K562 (cell line): ENCODE results near the gene SLC26A5. TPM values are rescaled to one million over a fixed set of nuclear protein-coding genes. Genes with fewer than 3 reads are reported as not detected.

Experiments used
- BCLAF1 ChIP-seq, 2 experiments: fragments of 450-650 bp in 1 of 2; IDR thresholded peaks; 2 replicates each; pipeline ENCODE4 v1.6.1; 2011 to 2017; ENCODE audit warnings: low read depth in 2 of 2, antibody characterized with exemption in 1 of 2, borderline replicate concordance in 1 of 2, low read length in 1 of 2, mild to moderate bottlenecking in 1 of 2, mixed read lengths in 1 of 2; ENCODE audit not compliant: control insufficient read depth in 1 of 2
- DIDO1 ChIP-seq: fragments of 450-650 bp; IDR thresholded peaks from 2 replicates; pipeline ENCODE4 v1.6.1; 2016; ENCODE audit warnings: low read depth, missing biosample characterization, missing genetic modification characterization
- E2F3 ChIP-seq: fragments of 250-450 bp; sonication (Bioruptor Pico); IDR thresholded peaks from 2 replicates; pipeline ENCODE4 v1.4.0; 2020; ENCODE audit warnings: mild to moderate bottlenecking
- FOXK2 ChIP-seq, 2 experiments: fragments of 450-650 bp; IDR thresholded peaks in 1 of 2; conservative IDR thresholded peaks in 1 of 2; 2 replicates each; pipeline ENCODE4 v1.6.1; 2016; ENCODE audit warnings: low read depth in 2 of 2, mild to moderate bottlenecking in 1 of 2
- MYNN ChIP-seq, 2 experiments: sonication (generic); formaldehyde crosslinking in 1 of 2; IDR thresholded peaks; 2 replicates each; pipeline versions ENCODE4 v1.5.0 to v1.6.1; 2016 to 2020; ENCODE audit warnings: antibody characterized with exemption in 1 of 2, missing genetic modification reagents in 1 of 2
- NFIC ChIP-seq: fragments of 450-650 bp; IDR thresholded peaks from 2 replicates; pipeline ENCODE4 v1.6.1; 2017; ENCODE audit warnings: mild to moderate bottlenecking, inconsistent platforms
- NFRKB ChIP-seq: fragments of 450-650 bp; IDR thresholded peaks from 2 replicates; pipeline ENCODE4 v1.6.1; 2016; ENCODE audit warnings: low read depth
- NKRF ChIP-seq: fragments of 450-650 bp; IDR thresholded peaks from 2 replicates; pipeline ENCODE4 v1.6.1; 2016; ENCODE audit warnings: borderline replicate concordance
- NR2C1 ChIP-seq, 2 experiments: fragments of 450-650 bp; IDR thresholded peaks; 2 replicates each; pipeline ENCODE4 v1.6.1; 2017; ENCODE audit warnings: mild to moderate bottlenecking in 2 of 2, antibody characterized with exemption in 1 of 2, inconsistent platforms in 1 of 2, missing compliant biosample characterization in 1 of 2, missing genetic modification characterization in 1 of 2
- NR2C2 ChIP-seq, 2 experiments: fragments of 200-800 bp in 1 of 2; sonication (Bioruptor generic) in 1 of 2; sonication (generic) in 1 of 2; formaldehyde crosslinking in 1 of 2; IDR thresholded peaks; 2 replicates each; pipeline versions ENCODE4 v1.6.1 to v1.8.0; 2016 to 2022; ENCODE audit warnings: mild to moderate bottlenecking in 1 of 2, missing compliant biosample characterization in 1 of 2, missing genetic modification characterization in 1 of 2, missing genetic modification reagents in 1 of 2
- PHB ChIP-seq: fragments of 250-450 bp; sonication (Bioruptor Pico); IDR thresholded peaks from 2 replicates; pipeline ENCODE4 v1.5.0; 2021
- TCF3 ChIP-seq: sonication (generic); formaldehyde crosslinking; IDR thresholded peaks from 2 replicates; pipeline ENCODE4 v1.4.0; 2020; ENCODE audit warnings: mild to moderate bottlenecking, missing genetic modification reagents
- TOE1 ChIP-seq, 2 experiments: fragments of 450-650 bp in 1 of 2; sonication (generic) in 1 of 2; formaldehyde crosslinking in 1 of 2; IDR thresholded peaks; 2 replicates each; pipeline versions ENCODE4 v1.7.1 to v1.8.0; 2016 to 2022; ENCODE audit warnings: borderline replicate concordance in 2 of 2, mild to moderate bottlenecking in 2 of 2, antibody characterized with exemption in 1 of 2, inconsistent platforms in 1 of 2, low read depth in 1 of 2, missing genetic modification reagents in 1 of 2, moderate library complexity in 1 of 2
- ZNF75A ChIP-seq: fragments of 450-650 bp; formaldehyde crosslinking; IDR thresholded peaks from 2 replicates; pipeline ENCODE4 v1.4.0; 2020; ENCODE audit warnings: mild to moderate bottlenecking
- polyA plus RNA-seq, 8 experiments: library from polyadenylated mRNA; depleted of rRNA in 4 of 8; stranded (reverse) in 5 of 8; unstranded in 3 of 8; fragments of >200 nt; fragmentation: Nextera tagmentation in 2 of 8; fragmentation: Illumina TruSeq in 1 of 8; extraction: Ambion mirVana in 2 of 8; extraction: Trizol in 1 of 8; gene quantifications; 2 replicates each; pipeline versions ENCODE4 v1.2.1 to v1.2.3, GENCODE V29; 2011 to 2014; ENCODE audit warnings: inconsistent platforms in 1 of 8, missing spikeins in 1 of 8
- total RNA-seq, 7 experiments: library from RNA; depleted of rRNA in 6 of 7; stranded (reverse); fragments of >200 nt in 6 of 7; fragmentation: Illumina TruSeq in 2 of 7; extraction: Trizol in 2 of 7; gene quantifications; 2 replicates each; pipeline versions ENCODE4 v1.2.1 to v1.2.3, GENCODE V29; 2011 to 2021; ENCODE audit warnings: low replicate concordance in 1 of 7

SLC26A5 gene
- total and polyA plus RNA-seq, 9 of the 15 experiments (the other 6 are each of a cell fraction or from before 2014, with no cell fraction given): not detected

GRCh38 chr7:103381280-103382031 lies 64.6 kb downstream of the SLC26A5 start (continued):
- TF ChIP-seq MYNN (IDR thresholded peaks at IDR 0.05): no peak
- no peak for TF ChIP-seq MYNN (CRISPR knock-in tag; IDR thresholded peaks at IDR 0.05)
- TF ChIP-seq TOE1 (IDR thresholded peaks at IDR 0.05; ENCODE audit: borderline replicate concordance): 0 out of 2 replicates have a peak, but pooled peaks have one; percentile 19
- no peak for TF ChIP-seq TOE1 (CRISPR knock-in tag; IDR thresholded peaks at IDR 0.05; ENCODE audit: borderline replicate concordance, low read depth)
- TF ChIP-seq ZNF75A (CRISPR knock-in tag): no peak
- TF ChIP-seq NFIC: 0 out of 2 replicates have a peak, but pooled peaks have one; percentile 3
- TF ChIP-seq FOXK2 (conservative IDR thresholded peaks at IDR 0.05 in 1 of 2, IDR thresholded peaks at IDR 0.05 in 1 of 2; ENCODE audit: low read depth in 2 of 2): 0 out of 4 replicates have a peak, but pooled peaks of 1 of the 2 experiments have one; percentile 16
- TF ChIP-seq NR2C1 (IDR thresholded peaks at IDR 0.05): 0 out of 2 replicates have a peak, but pooled peaks have one; percentile 7
- TF ChIP-seq NR2C1 (tag; IDR thresholded peaks at IDR 0.05): no peak
- no peak for TF ChIP-seq TCF3 (CRISPR knock-in tag)
- 0 out of 2 replicates have a peak, but pooled peaks have one; percentile 25 for TF ChIP-seq NKRF
- TF ChIP-seq E2F3 (CRISPR knock-in tag): no peak
- 0 out of 2 replicates have a peak, but pooled peaks have one; percentile 55 for TF ChIP-seq NFRKB
- 0 out of 2 replicates have a peak, but pooled peaks have one; percentile 29 for TF ChIP-seq DIDO1
- TF ChIP-seq BCLAF1 (IDR thresholded peaks at IDR 0.05; ENCODE audit: borderline replicate concordance in 1 of 2, control insufficient read depth in 1 of 2, low read depth in 2 of 2, low read length in 1 of 2): 0 out of 4 replicates have a peak, but pooled peaks of 1 of the 2 experiments have one; percentile 30
- no peak for TF ChIP-seq PHB (CRISPR knock-in tag)
- 0 out of 2 replicates have a peak, but pooled peaks have one; percentile 32 for TF ChIP-seq NR2C2 (CRISPR knock-in tag; IDR thresholded peaks at IDR 0.05)
- no peak for TF ChIP-seq NR2C2 (tag; IDR thresholded peaks at IDR 0.05)
